Fibroblast of the aortic adventitia (primary cell): Measurements from ENCODE around the gene VRK3. TPM values are rescaled to one million over a fixed set of nuclear protein-coding genes. Genes with fewer than 3 reads are reported as not detected.
"Not testable (repeated sequence)": the region's sequence is repeated elsewhere in the genome, so short reads cannot be mapped to it uniquely, and the experiment has no call there.

Experiments
- DNase-seq: peaks from one replicate; pipeline ENCODE4 v3.0.0-alpha.2; 2010; ENCODE audit warnings: low read depth
- H3K4me3 ChIP-seq: 2 replicates; pipeline ENCODE4 v1.5.1; 2011; ENCODE audit warnings: low read depth, mild to moderate bottlenecking, control low read depth, low read length, moderate library complexity
- CTCF ChIP-seq: IDR thresholded peaks from 2 replicates; pipeline ENCODE4 v1.5.1; 2011; ENCODE audit warnings: mild to moderate bottlenecking, low read length, control low read depth, inconsistent platforms; ENCODE audit not compliant: insufficient read depth
- total RNA-seq: library from RNA; depleted of rRNA; stranded (reverse); fragments of >200 nt; gene quantifications from 2 replicates; pipeline ENCODE4 v1.2.3, GENCODE V29; 2012; ENCODE audit warnings: low replicate concordance

VRK3 gene
- total RNA-seq, 1 donor: 30.6 TPM

GRCh38 chr19:49952479-49952836 lies 72.7 kb downstream of the VRK3 start:
- no peak overlapping the region for H3K4me3 ChIP-seq
- peak; percentile 52 for DNase-seq
- TF ChIP-seq CTCF: no peak

GRCh38 chr19:49951806-49952478 lies 73.2 kb downstream of the VRK3 start:
- no peak for DNase-seq
- no peak for TF ChIP-seq CTCF

GRCh38 chr19:49950956-49951526 lies 74.1 kb downstream of the VRK3 start:
- DNase-seq: no peak
- H3K4me3 ChIP-seq: no peak overlapping the region
- TF ChIP-seq CTCF: no peak

More at GRCh38 chr19:49951806-49952478, 73.2 kb downstream of the VRK3 start:
- H3K4me3 ChIP-seq: no peak overlapping the region

- H3K4me3 ChIP-seq: no peak overlapping the region
- DNase-seq: no peak
- TF ChIP-seq CTCF: no peak
Measured at GRCh38 chr19:49950590-49950948, 74.6 kb downstream of the VRK3 start.

GRCh38 chr19:49949742-49950589 lies 75.2 kb downstream of the VRK3 start:
- DNase-seq: no peak
- no peak for TF ChIP-seq CTCF
- no peak overlapping the region for H3K4me3 ChIP-seq

GRCh38 chr19:49946415-49946814 lies 78.8 kb downstream of the VRK3 start:
- no peak overlapping the region for H3K4me3 ChIP-seq
- TF ChIP-seq CTCF: no peak
- no peak for DNase-seq

- H3K4me3 ChIP-seq, DNase-seq: not testable (repeated sequence)
Measured at GRCh38 chr19:49944567-49944966, 80.6 kb downstream of the VRK3 start.
